T-helper 2 cell treated with Interferon-gamma antibody and Interleukin-4, amounts not matched to agents 100 ng/mL and 5 ng/mL, for 36 hours (primary cell): ENCODE measurements around the gene ZNF511. TPM values are rescaled to one million over a fixed set of nuclear protein-coding genes. Genes with fewer than 3 reads are reported as not detected.

Experiments used
- intact Hi-C: fragments of 100-400 bp; cut with micrococcal nuclease; formaldehyde crosslinking; loops from one replicate; pipeline ENCODE4 v1.15.1; 2023
- total RNA-seq: library from RNA; stranded (reverse); gene quantifications from 2 replicates; pipeline ENCODE4 v1.2.3, GENCODE V29; 2022

The ZNF511 gene
- total RNA-seq, 1 donor from 2014 or later, result 71.1 TPM

DNA sequence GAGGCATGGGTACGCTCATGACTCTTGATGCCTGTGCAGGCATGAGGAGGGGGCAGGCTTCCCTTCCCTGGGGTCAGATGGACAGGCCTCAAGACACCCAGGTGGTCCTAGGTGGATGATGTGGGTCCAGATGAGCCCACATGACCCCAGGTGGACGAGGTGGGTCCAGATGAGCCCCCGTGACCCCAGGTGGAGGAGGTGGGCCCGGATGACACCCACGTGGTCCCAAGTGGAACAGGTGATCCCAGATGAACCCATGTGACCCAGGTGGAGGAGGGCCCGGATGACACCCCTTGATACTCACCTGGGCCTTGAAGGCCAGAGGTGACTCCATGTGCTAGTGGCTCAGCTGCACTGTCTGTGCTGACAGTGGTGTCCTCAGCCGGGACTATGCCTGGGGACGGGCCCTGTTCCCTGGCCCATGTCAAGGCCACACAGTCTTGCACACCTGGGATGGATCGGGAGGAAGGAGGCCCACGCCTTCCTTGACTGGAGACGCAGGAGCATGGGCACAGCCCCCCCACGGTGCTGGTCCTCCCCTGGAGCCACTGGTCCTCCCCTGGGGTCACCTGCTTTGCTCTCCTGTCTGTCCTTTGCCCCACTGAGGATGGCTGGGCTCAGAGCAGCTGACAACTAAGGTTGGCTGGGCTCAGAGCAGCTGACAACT, 41.7 kb downstream of the ZNF511 start:
- intact Hi-C loops, result no loop called here

DNA sequence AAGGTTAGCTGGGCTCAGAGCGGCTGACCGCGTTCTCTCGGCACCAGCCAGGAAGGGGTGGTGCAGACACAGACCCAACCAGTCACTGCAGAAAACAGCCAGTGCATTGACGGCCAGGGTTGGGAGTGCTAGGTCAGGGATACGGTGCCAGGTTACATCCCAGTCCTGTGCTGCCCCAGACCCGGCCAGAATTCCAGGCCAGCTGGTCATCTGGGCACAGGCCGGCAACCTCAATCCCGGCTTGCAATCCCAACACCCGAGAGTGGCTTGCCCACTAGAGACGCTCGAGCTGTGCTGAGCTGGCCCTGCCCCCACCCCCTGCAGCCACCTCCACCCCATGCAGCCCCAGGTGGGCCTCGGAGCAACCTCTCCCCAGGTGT, 42.2 kb downstream of the ZNF511 start:
- intact Hi-C loops, result no loop called here

DNA sequence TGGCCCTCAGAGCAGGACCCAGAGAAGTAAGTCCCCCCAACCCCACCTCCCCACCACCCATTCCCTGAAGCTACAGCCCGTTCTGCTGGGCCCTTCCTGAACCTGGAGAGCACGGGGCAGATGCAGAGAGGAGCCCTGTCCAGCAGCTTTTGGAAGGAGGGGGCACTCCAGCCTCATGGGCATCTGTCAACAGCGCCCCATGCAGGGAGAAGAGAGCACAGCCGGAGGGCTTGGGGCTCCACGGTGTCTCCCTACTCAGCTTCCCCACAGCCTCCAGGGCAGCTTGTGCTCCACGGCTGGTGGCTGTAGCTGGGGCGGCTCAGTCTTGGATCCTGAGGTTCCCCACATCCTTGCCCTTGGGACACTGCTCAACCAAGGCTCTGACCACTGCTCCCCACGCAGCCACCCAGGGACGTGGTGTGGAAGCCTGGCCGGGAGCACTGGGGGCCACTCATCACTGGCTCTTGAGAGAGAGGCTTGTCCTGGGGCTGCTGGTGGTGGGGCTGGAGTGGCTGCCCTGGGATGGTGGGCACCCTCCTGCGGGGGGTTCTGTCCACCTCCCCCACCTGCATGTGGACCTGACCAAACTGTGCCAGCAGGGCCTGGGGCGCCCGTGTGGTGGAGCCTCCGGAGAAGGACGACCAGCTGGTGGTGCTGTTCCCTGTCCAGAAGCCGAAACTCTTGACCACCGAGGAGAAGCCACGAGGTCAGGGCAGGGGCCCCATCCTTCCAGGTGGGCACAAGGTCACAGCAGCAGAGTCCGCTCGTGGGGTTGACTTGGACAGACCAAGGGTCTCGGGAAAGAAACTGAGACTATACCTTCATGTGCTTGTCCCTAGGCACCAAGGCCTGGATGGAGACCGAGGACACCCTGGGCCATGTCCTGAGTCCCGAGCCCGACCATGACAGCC, 42.9 kb downstream of the ZNF511 start:
- intact Hi-C loops, result no loop called here

DNA sequence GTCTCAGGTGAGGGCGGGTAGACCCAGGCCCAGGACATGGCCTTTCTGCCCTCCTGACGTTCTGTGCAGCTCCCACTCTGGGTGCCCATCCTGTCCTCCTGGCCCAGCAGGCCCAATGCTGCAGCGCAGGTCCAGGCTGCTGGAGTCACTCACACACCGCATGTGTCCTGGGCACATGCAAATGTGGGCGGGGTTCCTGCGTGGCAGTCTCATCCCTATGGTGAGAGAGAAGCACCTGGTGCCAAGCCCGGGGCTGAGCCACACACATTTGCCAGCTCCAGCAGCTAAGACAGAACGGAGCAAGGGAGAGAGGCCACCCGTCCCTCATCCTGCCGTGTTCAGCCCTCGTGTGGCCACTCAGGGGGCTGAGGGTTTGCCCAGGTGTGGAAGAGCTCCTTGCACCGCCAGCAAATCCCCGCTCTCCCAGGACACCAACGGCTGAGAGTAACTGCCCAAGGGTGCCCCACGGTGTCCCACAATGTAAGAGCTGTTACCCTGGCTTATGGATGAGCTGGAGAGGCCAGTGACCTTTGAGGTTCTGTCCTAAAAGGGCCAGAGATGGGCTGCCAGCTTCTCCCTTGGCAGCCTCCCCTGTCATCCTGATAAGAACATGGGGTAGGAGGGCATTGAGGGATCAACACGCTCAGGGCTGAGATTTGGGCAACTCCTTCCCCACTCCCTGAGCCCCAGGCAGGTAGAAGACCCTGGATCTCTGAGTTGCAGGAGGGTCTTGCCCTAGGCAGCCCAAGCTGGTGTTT, 44.7 kb downstream of the ZNF511 start:
- intact Hi-C loops, result no loop called here

DNA sequence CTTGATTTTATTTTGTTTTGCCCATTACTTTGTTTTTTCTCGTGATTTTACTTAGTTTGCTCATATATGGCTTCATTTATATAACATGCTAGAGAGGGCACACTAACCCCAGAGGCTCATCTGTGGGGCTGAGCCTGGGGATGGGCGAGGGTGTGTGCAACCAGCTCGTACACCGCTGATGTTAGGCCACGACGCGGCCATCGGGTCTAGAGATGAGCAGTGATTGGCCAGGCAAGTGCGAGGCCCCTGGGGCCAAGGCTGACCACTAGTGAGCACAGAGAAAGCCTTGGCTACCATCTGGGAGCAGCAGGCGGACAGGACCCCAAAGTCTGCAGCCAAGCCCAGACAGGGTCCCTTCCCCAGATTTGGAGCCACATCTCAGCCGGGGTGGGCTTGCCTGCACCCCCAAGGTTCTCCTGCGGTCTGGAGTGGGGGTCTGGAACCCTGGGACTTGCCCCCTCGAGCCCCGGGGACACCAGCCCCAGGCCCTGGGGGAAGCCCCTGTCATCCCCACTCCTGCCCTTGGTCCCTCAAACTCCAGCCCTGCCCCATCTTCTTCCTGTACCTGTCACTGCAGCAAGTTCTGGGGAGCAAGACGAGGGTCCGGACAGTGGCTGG, 45.4 kb downstream of the ZNF511 start:
- intact Hi-C loops, result no loop called here

DNA sequence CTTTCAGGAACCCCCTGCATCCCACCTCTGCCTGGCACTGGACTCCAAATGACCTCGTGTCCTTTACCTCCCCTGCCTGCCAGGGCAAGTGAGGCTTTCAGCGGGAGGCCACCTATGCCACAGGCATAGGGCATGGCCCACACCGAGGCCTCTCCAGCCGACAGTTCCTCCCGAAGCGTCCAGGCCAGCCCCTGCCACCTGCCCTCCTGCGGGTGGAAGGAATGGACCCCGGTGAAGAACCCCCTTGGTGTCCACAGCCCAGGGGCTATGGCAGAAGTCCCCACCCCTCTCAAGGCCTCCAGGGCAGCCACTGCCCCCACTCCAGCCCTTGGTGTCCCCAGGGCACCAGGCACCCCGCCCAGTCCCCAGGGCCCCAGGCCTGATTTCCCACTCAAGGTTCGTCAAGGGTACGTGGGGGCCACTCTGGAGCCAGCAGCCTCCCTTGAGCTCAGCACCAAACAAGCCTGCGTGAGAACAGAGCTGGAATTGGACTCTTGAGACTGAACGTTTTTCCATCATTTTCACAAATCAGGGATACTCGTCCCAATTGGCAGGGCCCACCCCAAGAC, 46.0 kb downstream of the ZNF511 start:
- intact Hi-C loops, result no loop called here

DNA sequence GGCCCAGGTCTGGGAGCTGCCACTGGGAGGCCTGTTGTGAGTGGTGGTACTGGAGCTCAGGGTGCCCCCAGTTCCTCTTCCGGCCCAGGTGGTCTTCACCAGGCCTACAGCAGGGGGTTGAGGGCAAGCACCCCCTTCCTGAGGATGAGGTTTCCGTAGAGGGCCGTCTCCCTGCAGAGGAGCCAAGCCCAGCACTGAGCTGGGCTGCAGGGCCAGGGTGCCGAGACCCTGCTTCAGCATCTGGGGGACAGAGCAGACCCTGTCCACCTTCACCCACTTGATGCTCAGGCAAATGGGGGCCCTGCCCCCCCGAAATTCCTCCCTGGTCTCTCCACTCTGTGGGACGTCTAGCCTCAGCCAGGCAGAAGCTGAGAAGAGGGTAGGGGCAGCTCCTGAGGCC, 46.6 kb downstream of the ZNF511 start:
- intact Hi-C loops, result no loop called here

DNA sequence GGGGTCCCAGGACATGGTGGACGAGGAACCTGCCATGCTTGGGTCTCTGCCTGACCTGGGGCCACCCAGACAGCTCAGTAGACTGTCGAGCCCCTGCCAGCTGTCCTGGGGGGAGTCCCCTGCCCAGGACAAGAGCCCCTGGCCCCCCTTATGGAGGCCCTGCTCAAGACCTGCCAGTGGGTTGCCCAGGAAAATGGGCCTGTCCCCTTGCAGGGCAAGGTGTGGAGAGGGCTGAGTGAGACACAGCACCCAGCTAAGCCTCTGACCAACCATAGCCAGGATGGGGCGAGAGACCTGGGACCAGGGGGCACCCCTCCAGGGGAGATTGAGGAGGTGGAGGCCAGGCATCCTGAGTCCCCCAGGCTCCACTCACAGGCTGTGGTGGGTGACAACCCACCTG, 47.3 kb downstream of the ZNF511 start:
- intact Hi-C loops, result no loop called here

DNA sequence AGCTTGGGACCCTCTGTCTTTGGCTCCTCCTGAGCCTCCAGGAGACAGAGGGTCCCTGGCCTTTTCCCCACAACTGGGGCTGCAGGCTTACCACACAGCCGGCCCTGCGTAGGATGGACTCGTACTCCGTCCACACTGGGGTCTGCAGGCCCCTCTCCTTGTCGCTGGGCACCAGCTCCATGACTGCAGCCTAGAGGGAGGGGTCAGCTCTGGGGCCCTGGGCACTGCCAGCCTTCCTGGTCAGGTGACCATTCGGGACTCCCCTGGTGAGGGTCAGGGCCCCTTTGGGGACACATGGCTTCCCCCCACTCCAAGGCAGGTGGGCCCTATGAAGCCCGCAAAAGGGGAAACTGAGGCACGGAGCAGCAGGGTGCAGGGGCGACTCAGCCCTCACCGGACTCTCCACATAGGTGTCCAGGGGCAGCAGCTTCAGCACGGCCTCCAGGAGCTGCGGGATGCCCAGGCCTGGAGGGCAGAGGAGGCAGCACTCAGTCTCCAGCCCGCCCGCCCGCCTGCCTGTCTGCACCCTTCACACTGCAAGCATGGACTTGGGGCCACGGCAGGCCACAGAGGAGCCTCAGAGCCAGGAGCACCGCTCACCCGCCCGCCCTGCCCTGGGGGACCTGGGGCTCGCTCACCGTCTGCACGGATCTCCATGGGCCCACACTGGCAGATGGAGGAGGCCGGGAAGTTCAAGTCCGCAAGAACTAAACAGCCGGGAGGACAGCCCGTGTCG, 48.0 kb downstream of the ZNF511 start:
- intact Hi-C loops, result loop anchor here (1.0 kb wide), 1 partner anchor 22 kb away; no protein-coding TSS in a partner anchor

DNA sequence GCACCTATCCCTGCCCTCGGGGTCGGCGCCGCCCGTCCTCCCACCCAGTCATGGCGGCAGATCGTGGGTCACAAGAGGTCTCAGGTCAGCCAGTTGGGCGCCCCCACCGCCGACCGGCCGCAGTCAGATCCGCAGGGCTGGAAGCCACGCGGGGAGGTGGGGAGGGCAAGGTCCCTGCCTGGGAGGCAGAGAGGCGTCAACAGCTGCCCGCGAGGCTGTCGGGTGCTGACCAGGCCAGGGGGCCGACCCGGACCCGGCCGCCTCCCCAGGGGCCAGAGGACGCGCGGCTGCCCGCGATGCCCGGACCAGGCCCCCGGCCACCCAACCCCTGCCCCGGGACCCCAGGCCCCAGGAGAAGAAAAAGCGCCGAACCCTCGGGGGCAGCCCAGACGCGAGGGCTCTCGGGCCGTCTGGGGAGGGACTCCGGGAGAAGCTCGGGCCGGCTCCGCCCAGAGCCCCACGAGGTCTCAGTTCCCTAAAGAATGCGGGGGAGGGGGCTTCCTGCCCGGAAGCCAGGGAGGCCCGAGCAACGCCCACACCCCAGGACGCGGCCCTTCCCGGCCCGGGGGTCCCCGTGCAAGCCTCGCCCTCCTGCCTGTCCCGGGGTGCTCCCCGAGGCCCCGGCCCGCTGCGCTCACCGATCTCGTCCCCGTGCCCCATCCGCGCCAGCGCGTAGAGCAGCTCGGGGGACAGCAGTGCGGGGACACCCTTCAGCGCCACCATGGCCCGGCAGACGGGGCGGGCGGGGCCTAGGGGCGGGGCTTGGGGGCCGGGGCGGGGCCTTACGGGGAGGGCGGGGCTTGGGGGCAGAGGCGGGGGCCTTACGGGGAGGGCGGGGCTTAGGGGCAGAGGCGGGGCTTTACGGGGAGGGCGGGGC, 48.8 kb downstream of the ZNF511 start, which contains the start of gene FUOM:
Gene FUOM (minus strand): TSS at position 735 of the 877 bp plus-strand sequence. CDS start 12 bp downstream, at position 723.
- intact Hi-C loops, result loop anchor here (1.0 kb wide), 3 partner anchors 21 to 48 kb away; partner anchors contain the start of gene MTG1

DNA sequence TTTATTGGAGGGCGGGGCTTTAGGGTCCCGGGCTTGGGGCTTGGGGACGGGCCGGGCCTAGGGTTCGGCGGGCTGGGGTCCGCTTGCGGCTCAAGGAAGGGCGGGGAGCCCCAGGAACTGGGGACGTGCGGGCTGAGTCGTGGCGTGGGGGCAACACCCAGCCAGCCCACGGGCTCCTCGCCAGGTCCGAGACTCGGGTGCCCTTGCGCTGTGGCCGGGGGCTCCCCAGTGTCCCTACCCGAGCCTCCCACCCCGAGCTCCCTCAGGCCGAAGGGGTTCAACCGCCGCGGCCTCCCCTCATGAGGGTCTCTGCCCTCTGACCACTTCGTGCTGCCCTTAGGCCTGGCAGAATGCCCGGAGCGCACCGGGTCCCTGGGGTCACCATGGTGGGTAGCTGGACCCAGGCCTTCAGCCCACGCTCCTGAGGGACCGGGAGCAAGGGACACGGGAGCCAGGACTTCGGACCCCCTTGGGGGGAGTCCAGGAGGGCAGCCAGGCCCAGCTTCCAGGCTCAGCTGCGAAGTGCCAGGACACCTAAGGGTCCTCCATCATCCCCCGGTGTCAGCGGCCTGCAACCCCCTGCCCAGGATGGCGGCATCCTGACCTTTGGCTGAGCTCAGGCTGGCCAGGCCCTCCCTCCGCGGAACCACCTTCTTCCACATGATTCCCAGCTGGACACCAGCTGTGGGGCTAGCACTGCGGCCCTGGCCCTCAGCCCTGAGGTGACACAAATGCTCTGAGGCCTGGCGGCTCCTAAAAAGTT, 49.6 kb downstream of the ZNF511 start:
- intact Hi-C loops, result loop anchor here (1.0 kb wide), 2 partner anchors 36 to 49 kb away; partner anchors contain the start of gene MTG1

DNA sequence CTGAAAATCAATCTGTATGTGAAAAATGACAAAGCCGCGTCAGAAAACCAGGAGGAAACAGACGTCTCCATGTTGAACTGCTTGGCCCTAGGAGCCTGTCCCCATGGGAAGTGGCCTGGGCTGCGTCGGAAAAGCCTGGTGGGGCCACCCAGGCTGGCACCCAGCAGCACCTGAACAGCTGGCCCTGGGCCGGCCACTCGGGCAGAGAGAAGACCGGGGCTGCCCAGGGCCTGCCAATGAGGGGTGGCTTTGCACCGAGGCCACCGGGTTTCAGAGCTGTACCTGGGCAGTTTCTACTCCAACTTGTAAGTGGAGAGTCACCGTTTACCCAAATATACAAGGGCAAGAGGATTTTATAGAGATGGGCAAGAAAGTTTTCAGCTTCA, 50.2 kb downstream of the ZNF511 start:
- intact Hi-C loops, result loop anchor here (1.0 kb wide), 2 partner anchors 35 to 50 kb away; partner anchors contain the start of gene MTG1

DNA sequence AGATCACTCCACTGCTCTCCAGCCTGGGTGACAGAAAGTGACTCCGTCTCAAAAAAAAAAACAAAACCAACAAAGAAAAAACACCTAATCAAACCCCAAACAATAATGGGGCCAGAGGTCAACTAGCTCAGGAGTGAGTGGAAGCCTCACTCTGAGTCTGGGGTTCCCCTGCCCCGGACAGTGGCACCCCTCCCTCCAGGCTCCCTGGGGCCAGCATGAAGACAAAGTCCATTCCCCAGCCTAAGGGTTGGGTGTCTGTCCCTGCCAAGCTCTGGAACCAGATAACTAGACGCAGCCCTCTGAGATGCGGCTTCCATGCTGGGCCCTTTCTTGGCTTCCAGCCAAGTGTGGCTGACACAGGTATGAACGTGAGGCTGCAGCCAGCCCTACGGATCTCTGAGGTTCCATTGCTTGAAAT, 50.8 kb downstream of the ZNF511 start:
- intact Hi-C loops, result no loop called here

DNA sequence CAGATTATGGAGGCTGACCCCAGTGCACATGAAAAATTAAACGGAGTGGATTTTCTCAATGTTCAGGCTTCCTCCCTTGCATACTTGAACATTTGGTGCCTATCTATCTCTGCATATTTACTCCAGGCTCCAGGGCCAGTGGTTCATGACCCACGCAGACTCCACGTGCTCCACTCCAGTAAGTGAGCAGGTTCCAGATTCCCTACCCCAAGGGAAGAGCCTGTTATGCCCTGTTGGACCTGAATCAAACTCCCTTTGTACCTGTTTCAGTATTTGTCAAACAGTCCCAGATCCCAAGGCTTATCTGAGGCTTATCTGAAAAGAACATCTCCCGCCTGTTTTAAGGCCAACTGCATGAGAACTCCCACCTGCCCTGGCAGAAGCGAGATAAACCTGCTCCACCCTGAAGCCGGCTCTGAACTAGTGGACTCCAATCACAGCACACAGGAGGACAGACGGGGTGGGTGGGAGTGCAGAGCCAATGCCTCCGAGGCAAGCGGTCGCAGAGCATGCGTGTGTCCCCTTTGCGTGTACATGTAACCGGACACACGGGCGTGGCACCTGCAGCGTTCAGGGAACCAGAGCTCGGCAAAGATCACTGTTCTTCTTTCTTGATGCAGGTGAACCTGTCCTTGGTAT, 51.4 kb downstream of the ZNF511 start:
- intact Hi-C loops, result loop anchor here (1.0 kb wide), 1 partner anchor 13 kb away; the partner anchor contains the start of gene ECHS1

DNA sequence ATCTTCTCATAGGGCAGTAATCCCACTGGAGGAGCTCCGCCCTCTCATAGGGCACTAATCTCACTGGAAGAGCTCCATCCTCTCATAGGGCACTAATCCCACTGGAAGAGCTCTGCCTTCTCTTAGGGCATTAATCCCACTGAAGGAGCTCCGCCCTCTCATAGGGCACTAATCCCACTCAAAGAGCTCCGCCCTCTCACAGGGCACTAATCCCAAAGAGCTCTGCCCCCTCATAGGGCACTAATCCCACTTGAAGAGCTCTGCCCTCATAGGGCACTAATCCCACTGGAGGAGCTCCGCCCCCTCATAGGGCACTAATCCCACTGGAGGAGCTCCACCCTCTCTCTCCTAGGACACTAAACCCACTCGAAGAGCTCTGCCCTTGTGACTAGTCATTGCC, 52.5 kb downstream of the ZNF511 start:
- intact Hi-C loops, result no loop called here

DNA sequence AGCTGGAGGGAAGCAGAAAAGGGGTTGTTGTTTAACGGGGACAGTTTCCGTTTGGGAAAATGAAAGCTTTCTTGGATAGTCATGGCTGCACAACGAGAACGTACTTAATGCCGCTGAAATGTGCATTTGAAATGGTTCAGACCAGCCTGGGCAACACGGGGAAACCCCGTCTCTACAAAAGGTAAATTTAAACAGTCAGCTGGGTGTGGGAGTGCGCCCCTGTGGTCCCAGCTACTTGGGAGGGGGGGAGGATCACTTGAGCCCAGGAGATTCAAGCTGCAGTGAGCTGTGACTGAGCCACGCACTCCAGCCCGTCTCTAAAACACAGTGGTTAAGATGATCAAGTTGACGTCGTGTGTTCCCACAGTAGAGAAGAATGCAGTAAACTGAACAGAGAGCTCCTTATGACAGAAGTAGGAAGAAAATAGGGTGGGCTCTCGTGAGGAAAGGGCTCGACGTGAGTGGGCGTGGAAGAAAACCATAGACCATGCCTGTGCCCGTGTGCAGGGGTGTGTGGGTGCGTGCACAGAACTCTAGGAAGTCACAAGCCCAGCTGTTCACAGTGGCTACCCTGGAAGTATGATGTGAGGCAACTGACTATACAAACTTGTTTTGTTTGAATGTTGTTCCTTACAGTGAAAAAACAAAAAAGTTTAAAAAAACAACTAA, 53.2 kb downstream of the ZNF511 start:
- intact Hi-C loops, result no loop called here
